ENCODE measurements around the gene TEP1. TPM values are rescaled to one million over a fixed set of nuclear protein-coding genes. Genes with fewer than 3 reads are reported as not detected.

Gene TEP1
- polyA plus RNA-seq, 1 donor from 2014 or later, result 5.2 TPM

DNA sequence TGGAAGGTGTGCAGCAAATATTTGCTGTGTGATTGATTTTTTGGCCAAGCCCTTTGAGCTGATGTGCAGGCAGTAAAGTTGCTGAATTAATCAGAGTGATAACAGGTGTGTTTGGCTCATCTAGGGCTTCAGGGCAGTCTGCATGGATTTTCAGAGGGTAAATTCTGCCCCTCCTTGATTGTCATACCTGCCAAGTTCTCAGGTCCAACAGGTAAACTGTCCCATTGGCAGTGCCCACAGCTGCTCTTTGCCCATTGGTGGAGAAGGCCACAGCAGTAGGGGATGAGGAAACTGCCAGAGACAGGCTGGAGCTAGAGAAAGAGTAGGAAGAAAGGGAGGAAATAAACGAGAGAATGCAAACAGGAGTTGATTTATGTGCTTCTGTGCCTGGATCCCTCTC, 33.6 kb downstream of the TEP1 start:
- no peak overlapping the region for H2AFZ ChIP-seq (ENCODE audit: low read depth, low read length)
- no peaks in the 10 kb centered on the region for H4K20me1 ChIP-seq (ENCODE audit: insufficient read depth)
- no peaks in the 10 kb centered on the region for H3K79me2 ChIP-seq (replicated peaks; ENCODE audit: insufficient read depth, low read length)
- H3K9me3 ChIP-seq (ENCODE audit: low read length), result no peaks in the 10 kb centered on the region
- no peaks in the 10 kb centered on the region for H3K27me3 ChIP-seq (ENCODE audit: insufficient read depth, low read depth, low read length)
- H3K9me2 ChIP-seq (ENCODE audit: insufficient read depth, low read length), result no peaks in the 10 kb centered on the region
- TF ChIP-seq TAF1 (IDR thresholded peaks at IDR 0.05; ENCODE audit: low read depth), result no peak
- no peak for TF ChIP-seq SMC3 (conservative IDR thresholded peaks at IDR 0.05; ENCODE audit: poor library complexity)
- TF ChIP-seq EZH2 (IDR thresholded peaks at IDR 0.05; ENCODE audit: borderline replicate concordance, insufficient read depth, low read length, poor library complexity, severe bottlenecking), result no peak
- no peak for TF ChIP-seq EP300 (conservative IDR thresholded peaks at IDR 0.05; ENCODE audit: poor library complexity, severe bottlenecking)
- TF ChIP-seq MXI1 (conservative IDR thresholded peaks at IDR 0.05; ENCODE audit: poor library complexity, severe bottlenecking), result no peak
- TF ChIP-seq, protein P1, sequence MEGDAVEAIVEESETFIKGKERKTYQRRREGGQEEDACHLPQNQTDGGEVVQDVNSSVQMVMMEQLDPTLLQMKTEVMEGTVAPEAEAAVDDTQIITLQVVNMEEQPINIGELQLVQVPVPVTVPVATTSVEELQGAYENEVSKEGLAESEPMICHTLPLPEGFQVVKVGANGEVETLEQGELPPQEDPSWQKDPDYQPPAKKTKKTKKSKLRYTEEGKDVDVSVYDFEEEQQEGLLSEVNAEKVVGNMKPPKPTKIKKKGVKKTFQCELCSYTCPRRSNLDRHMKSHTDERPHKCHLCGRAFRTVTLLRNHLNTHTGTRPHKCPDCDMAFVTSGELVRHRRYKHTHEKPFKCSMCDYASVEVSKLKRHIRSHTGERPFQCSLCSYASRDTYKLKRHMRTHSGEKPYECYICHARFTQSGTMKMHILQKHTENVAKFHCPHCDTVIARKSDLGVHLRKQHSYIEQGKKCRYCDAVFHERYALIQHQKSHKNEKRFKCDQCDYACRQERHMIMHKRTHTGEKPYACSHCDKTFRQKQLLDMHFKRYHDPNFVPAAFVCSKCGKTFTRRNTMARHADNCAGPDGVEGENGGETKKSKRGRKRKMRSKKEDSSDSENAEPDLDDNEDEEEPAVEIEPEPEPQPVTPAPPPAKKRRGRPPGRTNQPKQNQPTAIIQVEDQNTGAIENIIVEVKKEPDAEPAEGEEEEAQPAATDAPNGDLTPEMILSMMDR (IDR thresholded peaks at IDR 0.05; ENCODE audit: poor library complexity, severe bottlenecking), result no peak
- TF ChIP-seq POLR2AphosphoS5 (IDR thresholded peaks at IDR 0.05), result no peak
- TF ChIP-seq, protein P2, sequence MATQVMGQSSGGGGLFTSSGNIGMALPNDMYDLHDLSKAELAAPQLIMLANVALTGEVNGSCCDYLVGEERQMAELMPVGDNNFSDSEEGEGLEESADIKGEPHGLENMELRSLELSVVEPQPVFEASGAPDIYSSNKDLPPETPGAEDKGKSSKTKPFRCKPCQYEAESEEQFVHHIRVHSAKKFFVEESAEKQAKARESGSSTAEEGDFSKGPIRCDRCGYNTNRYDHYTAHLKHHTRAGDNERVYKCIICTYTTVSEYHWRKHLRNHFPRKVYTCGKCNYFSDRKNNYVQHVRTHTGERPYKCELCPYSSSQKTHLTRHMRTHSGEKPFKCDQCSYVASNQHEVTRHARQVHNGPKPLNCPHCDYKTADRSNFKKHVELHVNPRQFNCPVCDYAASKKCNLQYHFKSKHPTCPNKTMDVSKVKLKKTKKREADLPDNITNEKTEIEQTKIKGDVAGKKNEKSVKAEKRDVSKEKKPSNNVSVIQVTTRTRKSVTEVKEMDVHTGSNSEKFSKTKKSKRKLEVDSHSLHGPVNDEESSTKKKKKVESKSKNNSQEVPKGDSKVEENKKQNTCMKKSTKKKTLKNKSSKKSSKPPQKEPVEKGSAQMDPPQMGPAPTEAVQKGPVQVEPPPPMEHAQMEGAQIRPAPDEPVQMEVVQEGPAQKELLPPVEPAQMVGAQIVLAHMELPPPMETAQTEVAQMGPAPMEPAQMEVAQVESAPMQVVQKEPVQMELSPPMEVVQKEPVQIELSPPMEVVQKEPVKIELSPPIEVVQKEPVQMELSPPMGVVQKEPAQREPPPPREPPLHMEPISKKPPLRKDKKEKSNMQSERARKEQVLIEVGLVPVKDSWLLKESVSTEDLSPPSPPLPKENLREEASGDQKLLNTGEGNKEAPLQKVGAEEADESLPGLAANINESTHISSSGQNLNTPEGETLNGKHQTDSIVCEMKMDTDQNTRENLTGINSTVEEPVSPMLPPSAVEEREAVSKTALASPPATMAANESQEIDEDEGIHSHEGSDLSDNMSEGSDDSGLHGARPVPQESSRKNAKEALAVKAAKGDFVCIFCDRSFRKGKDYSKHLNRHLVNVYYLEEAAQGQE (IDR thresholded peaks at IDR 0.05; ENCODE audit: borderline replicate concordance), result no peak
- no peak for TF ChIP-seq RAD21 (conservative IDR thresholded peaks at IDR 0.05)
- no peak overlapping the region for H3K4me2 ChIP-seq (ENCODE audit: low read length)
- H3F3A ChIP-seq (ENCODE audit: insufficient read depth, low read length, poor library complexity, severe bottlenecking), result no peaks in the 10 kb centered on the region
- H3K4me3 ChIP-seq (ENCODE audit: low read length), result no peak overlapping the region
- no peaks in the 10 kb centered on the region for H3K36me3 ChIP-seq (ENCODE audit: insufficient read depth, low read length)
- no peak overlapping the region for H3K27ac ChIP-seq (ENCODE audit: low read length)
- no peak overlapping the region for H3K9ac ChIP-seq (ENCODE audit: low read length)

- Histone ChIP-seq H3K4me2 (ENCODE audit: low read length) (no peak overlapping the region), H3K79me2 (replicated peaks; ENCODE audit: insufficient read depth, low read length) (no peaks in the 10 kb centered on the region), H3K27me3 (ENCODE audit: insufficient read depth, low read depth, low read length) (no peaks in the 10 kb centered on the region), H3K27ac (ENCODE audit: low read length) (no peak overlapping the region), H3K9me3 (ENCODE audit: low read length) (no peaks in the 10 kb centered on the region), H2AFZ (ENCODE audit: low read depth, low read length) (no peak overlapping the region), H3K4me3 (ENCODE audit: low read length) (no peak overlapping the region), H3F3A (ENCODE audit: insufficient read depth, low read length, poor library complexity, severe bottlenecking) (no peaks in the 10 kb centered on the region), H3K36me3 (ENCODE audit: insufficient read depth, low read length) (no peaks in the 10 kb centered on the region), H3K9ac (ENCODE audit: low read length) (no peak overlapping the region), H3K9me2 (ENCODE audit: insufficient read depth, low read length) (no peaks in the 10 kb centered on the region), H4K20me1 (ENCODE audit: insufficient read depth) (no peaks in the 10 kb centered on the region)
- TF ChIP-seq MXI1 (conservative IDR thresholded peaks at IDR 0.05; ENCODE audit: poor library complexity, severe bottlenecking), result no peak
- TF ChIP-seq, protein P2 (IDR thresholded peaks at IDR 0.05; ENCODE audit: borderline replicate concordance), result no peak
- TF ChIP-seq SMC3 (conservative IDR thresholded peaks at IDR 0.05; ENCODE audit: poor library complexity), result no peak
- TF ChIP-seq EP300 (conservative IDR thresholded peaks at IDR 0.05; ENCODE audit: poor library complexity, severe bottlenecking), result no peak
- no peak for TF ChIP-seq POLR2AphosphoS5 (IDR thresholded peaks at IDR 0.05)
- no peak for TF ChIP-seq TAF1 (IDR thresholded peaks at IDR 0.05; ENCODE audit: low read depth)
- TF ChIP-seq RAD21 (conservative IDR thresholded peaks at IDR 0.05), result no peak
- TF ChIP-seq, protein P1 (IDR thresholded peaks at IDR 0.05; ENCODE audit: poor library complexity, severe bottlenecking), result no peak
- no peak for TF ChIP-seq EZH2 (IDR thresholded peaks at IDR 0.05; ENCODE audit: borderline replicate concordance, insufficient read depth, low read length, poor library complexity, severe bottlenecking)
Observed at GRCh38 chr14:20377171-20377570, 36.1 kb downstream of the TEP1 start.

All from neural cell (in vitro differentiated cells).